OCI-LY3 (cell line): Measurements from ENCODE around the gene BST1.
"Not testable (repeated sequence)": the region's sequence is repeated elsewhere in the genome, so short reads cannot be mapped to it uniquely, and the experiment has no call there.

Experiments
- H2AFZ ChIP-seq: fragments of 200-600, 300-600 bp; shearing (Covaris generic); 2 replicates; pipeline ENCODE4 v1.6.0; 2014; ENCODE audit warnings: antibody characterized with exemption, low read depth, low read length
- H3K27ac ChIP-seq: fragments of 200-600, 300-600 bp; sonication (generic); 2 replicates; pipeline ENCODE4 v1.5.1; 2014; ENCODE audit warnings: mild to moderate bottlenecking, low read length, moderate library complexity, mixed read lengths
- H3K27me3 ChIP-seq: fragments of 200-600, 300-600 bp; sonication (generic); 2 replicates; pipeline ENCODE4 v1.6.1; 2014; ENCODE audit warnings: low read depth, low read length, mixed read lengths
- H3K36me3 ChIP-seq: fragments of 200-600, 300-600 bp; sonication (generic); replicated peaks from 2 replicates; pipeline ENCODE3; 2014; ENCODE audit warnings: low read depth, low read length, mixed read lengths
- H3K4me1 ChIP-seq: fragments of 300-600, 200-600 bp; sonication (generic); 2 replicates; pipeline ENCODE4 v1.6.1; 2014; ENCODE audit warnings: low read length, mixed read lengths
- H3K4me2 ChIP-seq: fragments of 200-600, 300-600 bp; sonication (generic); 2 replicates; pipeline ENCODE4 v1.6.1; 2014; ENCODE audit warnings: low read length, mixed read lengths
- H3K4me3 ChIP-seq: fragments of 300-600, 200-600 bp; sonication (generic); 2 replicates; pipeline ENCODE4 v1.5.1; 2014; ENCODE audit warnings: antibody characterized with exemption, mild to moderate bottlenecking, low read length, moderate library complexity
- H3K79me2 ChIP-seq: fragments of 300-600, 200-600 bp; shearing (Covaris generic); 2 replicates; pipeline ENCODE4 v1.6.1; 2014; ENCODE audit warnings: mild to moderate bottlenecking, low read length, mixed read lengths
- H3K9ac ChIP-seq: fragments of 300-600, 200-600 bp; shearing (Covaris generic); 2 replicates; pipeline ENCODE4 v1.6.0; 2014; ENCODE audit warnings: mild to moderate bottlenecking, low read length, moderate library complexity
- H3K9me3 ChIP-seq: fragments of 200-600, 300-600 bp; shearing (Covaris generic); 2 replicates; pipeline ENCODE4 v1.6.1; 2014; ENCODE audit warnings: low read length, mixed read lengths; ENCODE audit not compliant: insufficient read depth
- H4K20me1 ChIP-seq: fragments of 200-600, 300-600 bp; sonication (generic); 2 replicates; pipeline ENCODE4 v1.6.1; 2016; ENCODE audit warnings: low read length, mixed read lengths; ENCODE audit not compliant: insufficient read depth
- CTCF ChIP-seq: fragments of 200-600, 300-600 bp; sonication (generic); IDR thresholded peaks from 2 replicates; pipeline ENCODE4 v1.5.1; 2014; ENCODE audit warnings: antibody characterized with exemption, low read length, low read depth
- EZH2phosphoT487 ChIP-seq: fragments of 200-600 bp; shearing (Covaris generic); IDR thresholded peaks from 2 replicates; pipeline ENCODE4 v1.6.1; 2018; ENCODE audit warnings: antibody characterized with exemption, mixed run types, low read depth

The BST1 gene

DNA sequence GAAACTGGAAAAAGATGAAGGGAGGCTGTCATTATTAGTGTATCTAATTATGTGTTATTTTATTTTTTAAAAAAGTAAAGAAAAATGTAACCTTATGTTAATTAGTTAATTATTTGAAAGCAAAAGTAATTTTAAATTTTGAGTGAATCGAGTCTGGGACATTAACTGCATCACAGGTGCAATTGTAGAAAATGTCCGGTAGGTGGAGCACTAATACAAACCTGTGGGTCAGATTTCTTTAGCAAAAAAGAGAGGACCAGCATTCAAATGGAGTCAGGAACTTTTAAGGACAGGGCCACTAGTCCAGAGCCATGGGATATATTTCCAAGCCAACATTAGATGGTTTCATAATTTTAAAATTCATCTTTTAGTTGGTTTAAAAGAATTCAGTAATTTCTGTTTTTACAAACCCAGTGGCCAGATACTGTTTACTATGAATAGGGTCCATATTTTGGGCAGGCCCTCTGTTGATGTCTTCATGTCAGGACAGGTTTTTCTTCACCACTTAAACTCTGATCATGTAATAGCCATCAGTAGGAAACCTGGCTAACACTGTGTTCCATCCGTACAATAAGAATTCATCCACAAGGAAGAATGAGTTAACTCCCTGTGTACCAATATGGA lies 27.2 kb downstream of the BST1 start:
- Histone ChIP-seq H3K4me2 (no peak overlapping the region), H3K4me1 (no peaks in the 10 kb centered on the region), H2AFZ (no peak overlapping the region), H3K27ac (no peak overlapping the region), H3K79me2 (no peaks in the 10 kb centered on the region), H3K9ac (no peak overlapping the region), H3K9me3 (no peaks in the 10 kb centered on the region), H3K4me3 (no peak overlapping the region), H3K36me3 (no peaks in the 10 kb centered on the region), H4K20me1 (no peaks in the 10 kb centered on the region), H3K27me3 (peaks cover 4% of the 10 kb centered on the region; the same call in 1 of the 2 replicates)
- no peak for TF ChIP-seq EZH2phosphoT487
- peak; percentile 69 for TF ChIP-seq CTCF

DNA sequence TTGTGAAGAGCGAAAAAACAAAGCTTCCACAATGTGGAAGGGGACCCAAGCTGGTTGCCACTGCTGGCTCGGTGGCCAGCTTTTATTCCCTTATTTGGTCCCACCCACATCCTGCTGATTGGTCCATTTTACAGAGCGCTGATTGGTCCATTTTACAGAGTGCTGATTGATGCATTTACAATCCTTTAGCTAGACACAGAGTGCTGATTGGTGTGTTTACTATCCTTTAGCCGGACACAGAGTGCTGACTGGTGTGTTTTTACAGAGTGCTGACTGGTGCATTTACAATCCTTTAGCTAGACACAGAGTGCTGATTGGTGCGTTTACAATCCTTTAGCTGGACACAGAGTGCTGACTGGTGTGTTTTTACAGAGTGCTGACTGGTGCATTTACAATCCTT lies 30.2 kb downstream of the BST1 start:
- H3K4me3 ChIP-seq, H3K9me3 ChIP-seq, H4K20me1 ChIP-seq, H3K4me2 ChIP-seq, H3K27me3 ChIP-seq, H3K4me1 ChIP-seq, H3K36me3 ChIP-seq, H3K27ac ChIP-seq, H2AFZ ChIP-seq, H3K9ac ChIP-seq, H3K79me2 ChIP-seq: not testable (repeated sequence)

- no peak overlapping the region for H3K4me2 ChIP-seq
- no peaks in the 10 kb centered on the region for H3K9me3 ChIP-seq
- H3K27me3 ChIP-seq, result no peaks in the 10 kb centered on the region
- no peaks in the 10 kb centered on the region for H4K20me1 ChIP-seq
- no peaks in the 10 kb centered on the region for H3K36me3 ChIP-seq
- H3K4me3 ChIP-seq, result no peak overlapping the region
- no peak overlapping the region for H3K9ac ChIP-seq
- H3K4me1 ChIP-seq, result peaks cover 12% of the 10 kb centered on the region
- no peak overlapping the region for H2AFZ ChIP-seq
- H3K27ac ChIP-seq, result no peak overlapping the region
- H3K79me2 ChIP-seq, result no peaks in the 10 kb centered on the region
- TF ChIP-seq CTCF, result no peak
- TF ChIP-seq EZH2phosphoT487, result no peak
Observed at GRCh38 chr4:15735536-15735935, 32.7 kb downstream of the BST1 start.

- Histone ChIP-seq H3K36me3 (no peaks in the 10 kb centered on the region), H3K27ac (no peak overlapping the region), H3K79me2 (no peaks in the 10 kb centered on the region), H3K27me3 (no peaks in the 10 kb centered on the region), H2AFZ (no peak overlapping the region), H3K4me1 (peaks cover 12% of the 10 kb centered on the region), H3K9ac (no peak overlapping the region), H3K4me2 (no peak overlapping the region), H3K4me3 (no peak overlapping the region), H3K9me3 (peaks cover 7% of the 10 kb centered on the region; the same call in 1 of the 2 replicates), H4K20me1 (no peaks in the 10 kb centered on the region)
- TF ChIP-seq EZH2phosphoT487 (no peak), CTCF (no peak)
Observed at GRCh38 chr4:15736514-15737050, 33.7 kb downstream of the BST1 start.
